GM12864 (cell line): Measurements from ENCODE around the gene TMOD3.

Source experiments
- DNase-seq: peaks from one replicate; pipeline ENCODE4 v3.0.0-alpha.2; 2011; ENCODE audit warnings: low read depth
- H3K4me3 ChIP-seq: 2 replicates; pipeline ENCODE4 v1.5.1; 2011; ENCODE audit warnings: mild to moderate bottlenecking, low read depth, low read length, control low read depth
- TF ChIP-seq, protein P1 (sequence below): IDR thresholded peaks from 2 replicates; pipeline ENCODE4 v1.5.1; 2011; ENCODE audit warnings: low read depth, mild to moderate bottlenecking, moderate library complexity, low read length, control low read depth, inconsistent platforms; ENCODE audit errors: missing control alignments

TMOD3 gene

DNA sequence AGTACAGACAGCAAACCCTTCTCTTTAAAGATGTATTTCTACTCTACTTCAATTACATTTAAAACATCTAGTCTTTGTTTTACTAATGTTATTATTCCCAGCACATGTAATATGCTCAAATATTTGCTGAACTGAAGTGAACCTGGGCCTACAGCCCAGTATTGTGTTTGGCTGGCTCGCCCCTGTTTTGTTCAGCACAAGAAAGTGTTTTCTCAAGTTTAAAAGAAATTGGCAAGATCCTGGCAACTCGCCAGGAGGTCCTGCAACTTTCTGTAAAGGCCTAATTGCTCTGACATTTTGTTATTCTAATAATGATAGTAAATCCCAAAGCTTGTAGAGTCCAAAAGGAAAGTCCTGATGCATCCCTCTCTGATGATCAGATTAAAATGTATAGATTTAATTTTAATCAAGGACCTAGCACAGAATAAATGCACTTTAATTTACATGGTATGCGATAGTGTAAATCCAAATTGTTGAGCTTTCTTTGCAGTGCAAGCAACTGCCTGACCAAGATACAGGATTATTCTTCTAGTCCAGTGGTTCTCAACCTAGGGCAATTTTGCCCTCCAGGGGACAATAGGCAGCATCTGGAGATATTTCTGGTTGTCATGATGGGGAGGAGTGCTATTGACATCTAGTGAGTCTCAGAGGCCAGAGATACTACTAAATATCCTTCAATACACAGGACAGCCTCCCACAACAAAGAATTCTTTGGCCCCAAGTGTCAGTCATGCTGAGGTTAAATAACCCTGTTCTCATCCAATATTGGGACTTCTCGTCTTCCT, 35.7 kb upstream of the TMOD3 start:
- no peak for DNase-seq
- TF ChIP-seq, protein P1, sequence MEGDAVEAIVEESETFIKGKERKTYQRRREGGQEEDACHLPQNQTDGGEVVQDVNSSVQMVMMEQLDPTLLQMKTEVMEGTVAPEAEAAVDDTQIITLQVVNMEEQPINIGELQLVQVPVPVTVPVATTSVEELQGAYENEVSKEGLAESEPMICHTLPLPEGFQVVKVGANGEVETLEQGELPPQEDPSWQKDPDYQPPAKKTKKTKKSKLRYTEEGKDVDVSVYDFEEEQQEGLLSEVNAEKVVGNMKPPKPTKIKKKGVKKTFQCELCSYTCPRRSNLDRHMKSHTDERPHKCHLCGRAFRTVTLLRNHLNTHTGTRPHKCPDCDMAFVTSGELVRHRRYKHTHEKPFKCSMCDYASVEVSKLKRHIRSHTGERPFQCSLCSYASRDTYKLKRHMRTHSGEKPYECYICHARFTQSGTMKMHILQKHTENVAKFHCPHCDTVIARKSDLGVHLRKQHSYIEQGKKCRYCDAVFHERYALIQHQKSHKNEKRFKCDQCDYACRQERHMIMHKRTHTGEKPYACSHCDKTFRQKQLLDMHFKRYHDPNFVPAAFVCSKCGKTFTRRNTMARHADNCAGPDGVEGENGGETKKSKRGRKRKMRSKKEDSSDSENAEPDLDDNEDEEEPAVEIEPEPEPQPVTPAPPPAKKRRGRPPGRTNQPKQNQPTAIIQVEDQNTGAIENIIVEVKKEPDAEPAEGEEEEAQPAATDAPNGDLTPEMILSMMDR: no peak
- no peak overlapping the region for H3K4me3 ChIP-seq

DNA sequence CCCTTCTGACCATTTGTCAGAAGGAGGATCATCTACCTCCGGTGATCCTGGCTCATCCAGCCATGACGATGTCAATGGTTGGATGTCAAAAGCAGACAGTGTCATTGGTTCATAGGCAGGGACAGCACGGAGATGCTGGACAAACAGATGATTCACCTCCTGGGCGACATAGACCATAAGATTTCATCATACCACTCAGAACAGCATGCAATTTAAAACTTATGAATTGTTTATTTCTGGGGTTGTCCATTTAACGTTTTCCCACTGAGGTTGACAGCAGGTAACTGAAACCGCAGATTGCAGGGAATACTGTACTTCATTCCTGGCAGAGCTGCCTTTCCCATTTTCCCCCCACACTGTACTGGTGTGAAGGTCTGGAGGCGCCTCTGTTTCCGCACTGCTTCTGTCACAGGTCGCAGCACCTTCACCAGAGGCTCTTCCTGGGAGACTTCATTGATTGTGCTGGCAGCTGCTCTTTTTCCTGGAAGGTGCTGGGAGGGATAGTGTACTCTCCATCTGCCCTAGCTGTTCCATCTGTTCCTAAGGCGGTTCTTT, 32.5 kb upstream of the TMOD3 start:
- TF ChIP-seq, protein P1: no peak
- H3K4me3 ChIP-seq: no peak overlapping the region
- no peak for DNase-seq

GRCh38 chr15:51798281-51798680, 31.2 kb upstream of the TMOD3 start:
- no peak for DNase-seq
- H3K4me3 ChIP-seq: no peak overlapping the region
- TF ChIP-seq, protein P1: no peak

DNA sequence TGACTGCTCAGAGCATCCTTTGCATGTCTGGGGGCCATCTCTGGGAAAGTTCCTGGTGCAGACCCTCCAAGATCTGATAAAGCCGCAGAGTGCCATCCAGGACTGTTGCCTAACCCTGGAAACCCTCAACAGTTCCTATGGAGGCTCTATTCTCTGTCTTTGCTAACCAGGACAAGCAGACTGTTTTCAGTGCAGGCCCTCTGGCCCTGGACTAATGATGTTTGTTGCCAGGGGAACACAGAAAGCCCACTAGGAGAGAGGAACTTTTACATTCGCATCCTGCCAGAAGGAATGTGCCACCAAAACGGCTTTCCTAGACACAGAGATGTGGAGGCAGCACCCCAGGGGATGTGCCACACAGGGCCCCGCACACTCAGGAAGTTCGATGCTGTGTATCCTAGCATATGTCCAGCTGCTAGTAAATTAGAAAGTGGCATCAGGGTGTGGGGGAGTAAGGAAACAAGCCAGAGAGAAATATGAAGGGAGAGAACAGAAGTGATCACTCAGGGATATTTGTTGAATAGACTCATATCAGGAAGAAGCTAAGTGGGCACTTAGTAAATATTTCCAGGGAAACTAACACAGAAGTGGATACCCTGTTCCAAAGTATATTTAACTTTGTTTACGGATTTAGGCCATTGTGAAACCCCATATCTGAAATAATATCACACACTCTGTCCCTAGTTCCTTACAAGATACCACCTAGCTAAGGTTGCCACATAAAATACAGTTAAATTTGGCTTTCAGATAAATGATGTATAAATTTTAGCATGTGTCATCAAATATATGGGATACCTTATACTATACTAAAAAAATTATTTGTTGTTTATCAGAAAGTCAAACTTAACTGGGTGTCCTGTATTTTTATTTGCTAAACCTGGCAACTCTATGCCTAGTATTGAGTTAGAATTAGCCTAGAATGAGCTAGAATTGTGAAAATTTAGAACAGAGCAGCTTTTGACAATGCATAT, 29.9 kb upstream of the TMOD3 start:
- H3K4me3 ChIP-seq: no peak overlapping the region
- TF ChIP-seq, protein P1: no peak
- DNase-seq: no peak

DNA sequence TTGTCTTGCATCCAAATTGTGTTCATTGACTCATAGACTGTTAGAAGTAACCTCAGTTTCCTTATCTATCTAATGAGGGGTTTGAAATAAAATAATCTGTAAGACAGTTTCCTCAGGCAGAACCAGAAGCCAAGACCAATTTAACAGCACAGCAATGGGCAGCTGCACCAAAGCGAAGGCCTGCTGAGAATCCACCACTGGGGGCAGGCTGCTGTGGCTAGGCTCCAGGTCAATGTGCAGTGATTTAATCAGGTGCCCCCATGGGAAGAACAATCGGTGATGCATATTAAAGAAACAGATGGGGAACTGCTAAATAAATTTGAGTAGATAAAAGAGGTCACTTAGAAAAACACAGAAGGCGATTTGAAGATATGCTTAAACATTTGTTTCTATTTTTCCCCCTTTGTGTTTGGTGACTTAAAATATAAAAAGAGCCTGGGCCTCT, 28.0 kb upstream of the TMOD3 start:
- DNase-seq: no peak
- TF ChIP-seq, protein P1: peak; percentile 70
- H3K4me3 ChIP-seq: no peak overlapping the region

GRCh38 chr15:51802593-51802992, 26.9 kb upstream of the TMOD3 start:
- TF ChIP-seq, protein P1: no peak
- H3K4me3 ChIP-seq: no peak overlapping the region
- no peak for DNase-seq
